GM12878 (cell line): Measurements from ENCODE around the gene BCOR. TPM values are rescaled to one million over a fixed set of nuclear protein-coding genes. Genes with fewer than 3 reads are reported as not detected.

Source experiments
- ATAC-seq: fragments of 200-7000 bp; cut with Tn5 transposase; 3 replicates; pipeline ENCODE4 v1.9.1; 2020; ENCODE audit warnings: mild to moderate bottlenecking, moderate library complexity
- BruUV-seq: library from RNA; stranded (reverse); fragments of 400-500 nt; replicated peaks from 2 replicates; lab custom pipeline; 2021; lab: Mats Ljungman, UMichigan
- CTCF ChIA-PET: fragments of 300-600 bp; sonication (Branson Sonifier 250); formaldehyde crosslinking; extraction: SDS; loops from one replicate; lab custom pipeline; 2021; ENCODE audit warnings: inconsistent platforms; lab: Yijun Ruan, JAX
- POLR2A ChIA-PET: fragments of 350-600 bp; formaldehyde crosslinking; extraction: SDS; loops from one replicate; lab custom pipeline; 2021; ENCODE audit warnings: inconsistent platforms; lab: Charles Lee
- RAD21 ChIA-PET: fragments of 300-600 bp; sonication (Branson Sonifier 250); formaldehyde crosslinking; loops from one replicate; lab custom pipeline; 2023; ENCODE audit warnings: antibody characterized with exemption; ENCODE audit not compliant: unreplicated experiment; lab: Charles Lee
- SMC1A ChIA-PET: fragments of 300-600 bp; sonication (Branson Sonifier 250); formaldehyde crosslinking; loops from one replicate; lab custom pipeline; 2023; ENCODE audit not compliant: unreplicated experiment, uncharacterized antibody; lab: Charles Lee
- DNase-seq: peaks from one replicate; pipeline ENCODE4 v3.0.0-alpha.2; 2011; ENCODE audit warnings: low read depth, low spot score
- FAIRE-seq: peaks from 3 replicates; lab custom pipeline; 2011; peaks lifted over from hg19 to GRCh38; lab: Jason Lieb, UNC
- H2AFZ ChIP-seq: 2 replicates; pipeline ENCODE4 v1.6.0; 2011; ENCODE audit warnings: low read depth, low read length, control low read depth; ENCODE audit not compliant: control insufficient read depth
- H3K27ac ChIP-seq: 2 replicates; pipeline ENCODE4 v1.5.1; 2011; ENCODE audit warnings: control low read depth; ENCODE audit not compliant: control insufficient read depth, insufficient read depth
- H3K27me3 ChIP-seq, 2 experiments: replicated peaks in 1 of 2; 2 replicates each; pipeline versions ENCODE4 v1.6.0 to v1.6.1; 2011; ENCODE audit warnings: low read length in 1 of 2; ENCODE audit not compliant: control insufficient read depth in 2 of 2, insufficient read depth in 2 of 2
- H3K36me3 ChIP-seq, 2 experiments: 2 replicates each; pipeline ENCODE4 v1.5.1; 2011; ENCODE audit warnings: low read length in 1 of 2; ENCODE audit not compliant: control insufficient read depth in 2 of 2, insufficient read depth in 2 of 2
- H3K4me1 ChIP-seq: 2 replicates; pipeline ENCODE4 v1.6.1; 2011; ENCODE audit warnings: mild to moderate bottlenecking, low read length, moderate library complexity, mixed read lengths; ENCODE audit not compliant: control insufficient read depth, insufficient read depth
- H3K4me2 ChIP-seq: 2 replicates; pipeline ENCODE4 v1.6.0; 2011; ENCODE audit warnings: control low read depth; ENCODE audit not compliant: control insufficient read depth, insufficient read depth
- H3K4me3 ChIP-seq: fragments of 200-600 bp; sonication (generic); 2 replicates; pipeline ENCODE4 v1.5.1; 2016
- H3K79me2 ChIP-seq: 2 replicates; pipeline ENCODE4 v1.6.0; 2011; ENCODE audit warnings: low read length; ENCODE audit not compliant: control insufficient read depth, insufficient read depth
- H3K9ac ChIP-seq: 2 replicates; pipeline ENCODE4 v1.8.0; 2011; ENCODE audit warnings: low read length, control low read depth, mixed read lengths; ENCODE audit not compliant: control insufficient read depth, insufficient read depth
- H3K9me3 ChIP-seq: replicated peaks from 3 replicates; pipeline ENCODE4 v1.5.1; 2011; ENCODE audit warnings: mild to moderate bottlenecking, low read length; ENCODE audit not compliant: control insufficient read depth, insufficient read depth
- H4K20me1 ChIP-seq: 2 replicates; pipeline ENCODE4 v1.6.0; 2011; ENCODE audit not compliant: control insufficient read depth, insufficient read depth
- CBFB ChIP-seq: IDR thresholded peaks from 2 replicates; pipeline ENCODE4 v1.6.1; 2016; ENCODE audit warnings: antibody characterized with exemption, low read depth
- CBX5 ChIP-seq: sonication (generic); IDR thresholded peaks from 2 replicates; pipeline ENCODE4 v1.6.1; 2016; ENCODE audit warnings: low read depth, moderate library complexity, mild to moderate bottlenecking, inconsistent platforms
- EP300 ChIP-seq, 2 experiments: fragments of 150-350 bp in 1 of 2; IDR thresholded peaks; 2 replicates each; pipeline ENCODE4 v1.6.1; 2011 to 2012; ENCODE audit warnings: low read depth in 2 of 2, low read length in 2 of 2, borderline replicate concordance in 1 of 2, improper control_type of control experiment in 1 of 2, inconsistent platforms in 1 of 2; ENCODE audit not compliant: control insufficient read depth in 1 of 2
- MAX ChIP-seq: IDR thresholded peaks from 2 replicates; pipeline ENCODE4 v1.6.1; 2012; ENCODE audit warnings: low read depth, low read length, improper control_type of control experiment
- SKIL ChIP-seq: fragments of 450-650 bp; IDR thresholded peaks from 2 replicates; pipeline ENCODE4 v1.6.1; 2017; ENCODE audit warnings: mild to moderate bottlenecking, low read depth, inconsistent platforms; ENCODE audit not compliant: poor library complexity, severe bottlenecking
- SPI1 ChIP-seq: IDR thresholded peaks from 2 replicates; pipeline ENCODE4 v1.6.1; 2011; ENCODE audit warnings: low read depth, mild to moderate bottlenecking, low read length, moderate library complexity, borderline replicate concordance; ENCODE audit not compliant: insufficient read depth
- WRNIP1 ChIP-seq: IDR thresholded peaks from 2 replicates; pipeline ENCODE4 v1.6.1; 2011; ENCODE audit warnings: low read depth, low read length, improper control_type of control experiment, borderline replicate concordance
- YBX1 ChIP-seq: fragments of 450-650 bp; IDR thresholded peaks from 2 replicates; pipeline ENCODE4 v1.6.1; 2016; ENCODE audit warnings: antibody characterized with exemption
- ZBED1 ChIP-seq: IDR thresholded peaks from 2 replicates; pipeline ENCODE4 v1.6.1; 2016; ENCODE audit warnings: borderline replicate concordance
- ZBTB4 ChIP-seq: fragments of 450-650 bp; formaldehyde crosslinking; IDR thresholded peaks from 2 replicates; pipeline ENCODE4 v1.4.0; 2022; ENCODE audit warnings: mild to moderate bottlenecking, moderate library complexity
- ZSCAN29 ChIP-seq: fragments of 450-650 bp; IDR thresholded peaks from 2 replicates; pipeline ENCODE4 v1.6.1; 2017; ENCODE audit warnings: mild to moderate bottlenecking, moderate library complexity
- WGBS: methylation state at CpG from one replicate; pipeline ENCODE4 v1.1.6; 2016; ENCODE audit warnings: low lambda C conversion rate; ENCODE audit not compliant: insufficient replicate concordance, insufficient coverage; ENCODE audit errors: missing lambda C conversion rate; 5-methylcytosine and 5-hydroxymethylcytosine counted together
- in situ Hi-C: fragments of 300-500 bp; cut with MboI; formaldehyde crosslinking; loops from 9 replicates; pipeline ENCODE4 v1.14.3; 2018; ENCODE audit warnings: mixed read lengths
- intact Hi-C: fragments of 100-400 bp; cut with micrococcal nuclease; formaldehyde crosslinking; loops from one replicate; pipeline ENCODE4 v1.14.2; 2022; ENCODE audit not compliant: unreplicated experiment
- polyA plus RNA-seq, 11 experiments: library from polyadenylated mRNA; depleted of rRNA in 4 of 11; unstranded in 6 of 11; stranded (reverse) in 5 of 11; fragments of >200 nt; fragmentation: Nextera tagmentation in 4 of 11; fragmentation: Illumina TruSeq in 1 of 11; extraction: Ambion mirVana in 4 of 11; extraction: Trizol in 1 of 11; gene quantifications; 1 replicate in 1 of 11; 2 replicates in 10 of 11; pipeline versions ENCODE4 v1.2.1 to v1.2.3, GENCODE V29; 2011 to 2016; ENCODE audit warnings: inconsistent platforms in 2 of 11, missing spikeins in 2 of 11, low read depth in 1 of 11
- total RNA-seq, 4 experiments: library from RNA; depleted of rRNA in 3 of 4; stranded (reverse); fragments of >200 nt in 3 of 4; fragmentation: Illumina TruSeq in 1 of 4; extraction: Trizol in 1 of 4; gene quantifications; 2 replicates each; pipeline versions ENCODE4 v1.2.1 to v1.2.3, GENCODE V29; 2013 to 2021
- TF ChIP-seq, protein P1 (sequence below): fragments of 450-650 bp; IDR thresholded peaks from 2 replicates; pipeline ENCODE4 v1.6.1; 2017; ENCODE audit warnings: mild to moderate bottlenecking
- TF ChIP-seq, protein P2 (sequence below): IDR thresholded peaks from 2 replicates; pipeline ENCODE4 v1.6.1; 2011; ENCODE audit warnings: low read depth, mild to moderate bottlenecking, low read length, moderate library complexity, borderline replicate concordance; ENCODE audit errors: extremely low read depth

The BCOR gene
- total and polyA plus RNA-seq, 10 of the 15 experiments (the other 5 are each of a cell fraction or from before 2014, with no cell fraction given) = 5.1 to 16.4 (median 10.1) TPM

DNA sequence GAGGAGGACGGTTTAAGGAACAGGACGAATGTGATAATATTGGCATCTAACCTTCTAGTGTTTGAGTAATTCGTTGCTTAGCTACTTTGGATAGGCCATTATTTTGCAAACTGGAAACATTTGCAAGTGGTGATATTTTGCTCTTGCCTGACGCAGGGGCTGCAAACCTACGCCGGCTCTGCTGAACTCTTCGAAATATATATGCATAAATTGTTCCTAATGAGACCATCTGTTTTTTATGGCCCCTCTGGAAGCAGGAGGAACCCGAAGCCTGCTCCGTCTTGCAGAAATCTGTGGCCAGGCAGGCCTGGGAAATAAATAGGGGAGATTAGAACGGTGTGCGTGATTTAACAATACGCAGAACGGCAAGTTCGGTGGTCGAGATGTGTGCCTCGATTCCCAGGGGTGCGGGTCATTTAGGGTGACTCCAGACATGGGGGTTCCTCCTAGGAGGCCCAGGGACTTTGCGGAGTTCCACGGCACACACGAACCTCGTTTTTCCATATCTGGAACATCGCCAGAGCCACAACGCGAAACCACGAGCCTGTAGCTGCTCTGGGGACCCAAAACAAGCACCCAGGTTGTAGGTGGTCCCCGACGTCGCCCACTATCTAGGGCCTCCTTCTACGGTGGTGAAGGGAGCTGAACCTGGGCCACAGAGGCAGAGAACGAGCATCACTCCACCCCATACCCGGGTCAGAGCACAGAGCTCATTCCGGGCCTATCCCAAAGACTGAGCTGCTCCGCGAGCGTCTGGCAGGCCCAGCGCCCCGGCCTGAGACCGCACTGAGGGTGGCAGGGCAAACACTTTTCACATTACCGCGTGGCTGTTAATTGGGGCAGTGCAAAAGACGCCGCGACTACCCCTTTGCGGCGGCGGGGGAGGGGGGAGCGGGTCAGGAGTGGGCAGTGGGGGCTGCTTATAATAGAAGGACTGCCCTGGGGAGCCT, 89.7 kb downstream of the BCOR start:
- DNase-seq (no peak), ATAC-seq (no peak), FAIRE-seq (no peak)
- Histone ChIP-seq H2AFZ (no peak overlapping the region), H4K20me1 (no peaks in the 10 kb centered on the region), H3K79me2 (no peaks in the 10 kb centered on the region), H3K4me2 (no peak overlapping the region), H3K4me3 (no peak overlapping the region), H3K9me3 (no peaks in the 10 kb centered on the region; the same call in 2 of the 3 replicates), H3K4me1 (peaks cover 5% of the 10 kb centered on the region; the same call in 1 of the 2 replicates), H3K9ac (no peak overlapping the region), H3K27ac (no peak overlapping the region), H3K27me3 (peaks cover 0 to 6% of the 10 kb centered on the region in 2 experiments; a peak in 3 of 4 replicates), H3K36me3 (no peaks in the 10 kb centered on the region)
- SMC1A ChIA-PET = no interaction called here
- intact Hi-C loops = no loop called here
- no peak for TF ChIP-seq ZSCAN29
- no peak for TF ChIP-seq WRNIP1
- no peak for TF ChIP-seq YBX1
- no peak for TF ChIP-seq EP300 (IDR thresholded peaks at IDR 0.05; ENCODE audit: borderline replicate concordance in 1 of 2, control insufficient read depth in 1 of 2, low read depth in 2 of 2, low read length in 2 of 2)
- TF ChIP-seq, protein P1, sequence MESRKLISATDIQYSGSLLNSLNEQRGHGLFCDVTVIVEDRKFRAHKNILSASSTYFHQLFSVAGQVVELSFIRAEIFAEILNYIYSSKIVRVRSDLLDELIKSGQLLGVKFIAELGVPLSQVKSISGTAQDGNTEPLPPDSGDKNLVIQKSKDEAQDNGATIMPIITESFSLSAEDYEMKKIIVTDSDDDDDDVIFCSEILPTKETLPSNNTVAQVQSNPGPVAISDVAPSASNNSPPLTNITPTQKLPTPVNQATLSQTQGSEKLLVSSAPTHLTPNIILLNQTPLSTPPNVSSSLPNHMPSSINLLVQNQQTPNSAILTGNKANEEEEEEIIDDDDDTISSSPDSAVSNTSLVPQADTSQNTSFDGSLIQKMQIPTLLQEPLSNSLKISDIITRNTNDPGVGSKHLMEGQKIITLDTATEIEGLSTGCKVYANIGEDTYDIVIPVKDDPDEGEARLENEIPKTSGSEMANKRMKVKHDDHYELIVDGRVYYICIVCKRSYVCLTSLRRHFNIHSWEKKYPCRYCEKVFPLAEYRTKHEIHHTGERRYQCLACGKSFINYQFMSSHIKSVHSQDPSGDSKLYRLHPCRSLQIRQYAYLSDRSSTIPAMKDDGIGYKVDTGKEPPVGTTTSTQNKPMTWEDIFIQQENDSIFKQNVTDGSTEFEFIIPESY = no peak
- no peak for TF ChIP-seq CBX5
- TF ChIP-seq MAX = no peak
- TF ChIP-seq ZBED1 = no peak
- no peak for TF ChIP-seq CBFB
- no peak for TF ChIP-seq ZBTB4 (CRISPR knock-in tag)
- no peak for TF ChIP-seq SPI1
- TF ChIP-seq, protein P2, sequence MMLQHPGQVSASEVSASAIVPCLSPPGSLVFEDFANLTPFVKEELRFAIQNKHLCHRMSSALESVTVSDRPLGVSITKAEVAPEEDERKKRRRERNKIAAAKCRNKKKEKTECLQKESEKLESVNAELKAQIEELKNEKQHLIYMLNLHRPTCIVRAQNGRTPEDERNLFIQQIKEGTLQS = no peak
- no peak for TF ChIP-seq SKIL
- RAD21 ChIA-PET = no interaction called here
- 60% methylated on average over 47 of the region's 47 CpGs for WGBS
- CTCF ChIA-PET = no interaction called here
- BruUV-seq = no TSS peak
- in situ Hi-C loops = no loop called here
- POLR2A ChIA-PET = no interaction called here
